ENCODE measurements around the gene PMVK. TPM values are rescaled to one million over a fixed set of nuclear protein-coding genes. Genes with fewer than 3 reads are reported as not detected.

PMVK gene
- total and polyA plus RNA-seq, 2 of the 8 experiments (the other 6 are each of a cell fraction or from before 2014, with no cell fraction given): 23.8 to 26.5 TPM

DNA sequence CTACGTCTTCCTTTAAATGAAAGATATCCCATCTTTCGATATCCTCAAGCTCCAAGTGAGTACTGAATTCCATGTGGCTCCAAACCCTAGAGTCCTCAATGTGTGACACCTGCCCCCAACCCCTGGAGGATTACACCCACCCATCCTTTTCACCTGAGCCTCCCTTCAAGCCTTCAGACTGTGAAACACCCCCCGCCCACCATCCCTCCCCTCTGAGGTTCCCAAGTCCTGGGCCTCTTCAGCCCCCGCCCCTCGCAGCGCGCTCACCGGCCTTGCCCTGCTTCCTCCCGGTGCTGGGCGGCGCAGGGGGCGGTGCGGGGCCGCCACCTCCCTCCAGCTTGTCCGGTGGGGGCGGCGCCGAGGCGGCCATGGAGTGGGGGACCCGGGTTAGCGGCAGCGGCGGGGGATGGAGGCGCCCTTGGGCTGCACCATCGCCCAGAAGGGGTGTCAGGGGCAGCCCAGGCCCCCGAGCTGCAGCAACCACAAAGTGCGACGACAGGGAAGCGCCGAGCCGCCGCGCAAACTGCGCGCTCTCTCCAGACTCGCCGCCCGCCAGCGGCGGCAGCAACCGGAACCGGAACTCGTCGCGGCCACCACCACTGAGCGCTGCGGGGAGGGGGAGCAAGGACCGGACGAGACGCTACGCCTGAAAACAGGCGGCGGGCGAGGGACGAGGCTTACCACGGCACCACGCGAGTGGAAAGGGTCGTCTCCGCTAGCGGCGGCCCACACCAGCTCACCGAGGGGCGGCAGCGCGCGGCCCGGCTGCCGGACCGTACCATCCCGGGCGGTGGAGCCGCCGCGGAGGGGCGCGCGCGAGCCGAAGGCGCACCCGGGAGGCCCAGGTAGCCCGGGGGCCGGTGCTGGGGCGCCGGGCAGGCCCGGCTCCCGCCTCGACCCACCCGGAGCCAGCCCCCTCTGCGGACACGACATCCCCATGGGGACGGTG is 25.0 kb upstream of the PMVK start, which contains the start of gene PYGO2 (continued):
- TF ChIP-seq, protein P1, sequence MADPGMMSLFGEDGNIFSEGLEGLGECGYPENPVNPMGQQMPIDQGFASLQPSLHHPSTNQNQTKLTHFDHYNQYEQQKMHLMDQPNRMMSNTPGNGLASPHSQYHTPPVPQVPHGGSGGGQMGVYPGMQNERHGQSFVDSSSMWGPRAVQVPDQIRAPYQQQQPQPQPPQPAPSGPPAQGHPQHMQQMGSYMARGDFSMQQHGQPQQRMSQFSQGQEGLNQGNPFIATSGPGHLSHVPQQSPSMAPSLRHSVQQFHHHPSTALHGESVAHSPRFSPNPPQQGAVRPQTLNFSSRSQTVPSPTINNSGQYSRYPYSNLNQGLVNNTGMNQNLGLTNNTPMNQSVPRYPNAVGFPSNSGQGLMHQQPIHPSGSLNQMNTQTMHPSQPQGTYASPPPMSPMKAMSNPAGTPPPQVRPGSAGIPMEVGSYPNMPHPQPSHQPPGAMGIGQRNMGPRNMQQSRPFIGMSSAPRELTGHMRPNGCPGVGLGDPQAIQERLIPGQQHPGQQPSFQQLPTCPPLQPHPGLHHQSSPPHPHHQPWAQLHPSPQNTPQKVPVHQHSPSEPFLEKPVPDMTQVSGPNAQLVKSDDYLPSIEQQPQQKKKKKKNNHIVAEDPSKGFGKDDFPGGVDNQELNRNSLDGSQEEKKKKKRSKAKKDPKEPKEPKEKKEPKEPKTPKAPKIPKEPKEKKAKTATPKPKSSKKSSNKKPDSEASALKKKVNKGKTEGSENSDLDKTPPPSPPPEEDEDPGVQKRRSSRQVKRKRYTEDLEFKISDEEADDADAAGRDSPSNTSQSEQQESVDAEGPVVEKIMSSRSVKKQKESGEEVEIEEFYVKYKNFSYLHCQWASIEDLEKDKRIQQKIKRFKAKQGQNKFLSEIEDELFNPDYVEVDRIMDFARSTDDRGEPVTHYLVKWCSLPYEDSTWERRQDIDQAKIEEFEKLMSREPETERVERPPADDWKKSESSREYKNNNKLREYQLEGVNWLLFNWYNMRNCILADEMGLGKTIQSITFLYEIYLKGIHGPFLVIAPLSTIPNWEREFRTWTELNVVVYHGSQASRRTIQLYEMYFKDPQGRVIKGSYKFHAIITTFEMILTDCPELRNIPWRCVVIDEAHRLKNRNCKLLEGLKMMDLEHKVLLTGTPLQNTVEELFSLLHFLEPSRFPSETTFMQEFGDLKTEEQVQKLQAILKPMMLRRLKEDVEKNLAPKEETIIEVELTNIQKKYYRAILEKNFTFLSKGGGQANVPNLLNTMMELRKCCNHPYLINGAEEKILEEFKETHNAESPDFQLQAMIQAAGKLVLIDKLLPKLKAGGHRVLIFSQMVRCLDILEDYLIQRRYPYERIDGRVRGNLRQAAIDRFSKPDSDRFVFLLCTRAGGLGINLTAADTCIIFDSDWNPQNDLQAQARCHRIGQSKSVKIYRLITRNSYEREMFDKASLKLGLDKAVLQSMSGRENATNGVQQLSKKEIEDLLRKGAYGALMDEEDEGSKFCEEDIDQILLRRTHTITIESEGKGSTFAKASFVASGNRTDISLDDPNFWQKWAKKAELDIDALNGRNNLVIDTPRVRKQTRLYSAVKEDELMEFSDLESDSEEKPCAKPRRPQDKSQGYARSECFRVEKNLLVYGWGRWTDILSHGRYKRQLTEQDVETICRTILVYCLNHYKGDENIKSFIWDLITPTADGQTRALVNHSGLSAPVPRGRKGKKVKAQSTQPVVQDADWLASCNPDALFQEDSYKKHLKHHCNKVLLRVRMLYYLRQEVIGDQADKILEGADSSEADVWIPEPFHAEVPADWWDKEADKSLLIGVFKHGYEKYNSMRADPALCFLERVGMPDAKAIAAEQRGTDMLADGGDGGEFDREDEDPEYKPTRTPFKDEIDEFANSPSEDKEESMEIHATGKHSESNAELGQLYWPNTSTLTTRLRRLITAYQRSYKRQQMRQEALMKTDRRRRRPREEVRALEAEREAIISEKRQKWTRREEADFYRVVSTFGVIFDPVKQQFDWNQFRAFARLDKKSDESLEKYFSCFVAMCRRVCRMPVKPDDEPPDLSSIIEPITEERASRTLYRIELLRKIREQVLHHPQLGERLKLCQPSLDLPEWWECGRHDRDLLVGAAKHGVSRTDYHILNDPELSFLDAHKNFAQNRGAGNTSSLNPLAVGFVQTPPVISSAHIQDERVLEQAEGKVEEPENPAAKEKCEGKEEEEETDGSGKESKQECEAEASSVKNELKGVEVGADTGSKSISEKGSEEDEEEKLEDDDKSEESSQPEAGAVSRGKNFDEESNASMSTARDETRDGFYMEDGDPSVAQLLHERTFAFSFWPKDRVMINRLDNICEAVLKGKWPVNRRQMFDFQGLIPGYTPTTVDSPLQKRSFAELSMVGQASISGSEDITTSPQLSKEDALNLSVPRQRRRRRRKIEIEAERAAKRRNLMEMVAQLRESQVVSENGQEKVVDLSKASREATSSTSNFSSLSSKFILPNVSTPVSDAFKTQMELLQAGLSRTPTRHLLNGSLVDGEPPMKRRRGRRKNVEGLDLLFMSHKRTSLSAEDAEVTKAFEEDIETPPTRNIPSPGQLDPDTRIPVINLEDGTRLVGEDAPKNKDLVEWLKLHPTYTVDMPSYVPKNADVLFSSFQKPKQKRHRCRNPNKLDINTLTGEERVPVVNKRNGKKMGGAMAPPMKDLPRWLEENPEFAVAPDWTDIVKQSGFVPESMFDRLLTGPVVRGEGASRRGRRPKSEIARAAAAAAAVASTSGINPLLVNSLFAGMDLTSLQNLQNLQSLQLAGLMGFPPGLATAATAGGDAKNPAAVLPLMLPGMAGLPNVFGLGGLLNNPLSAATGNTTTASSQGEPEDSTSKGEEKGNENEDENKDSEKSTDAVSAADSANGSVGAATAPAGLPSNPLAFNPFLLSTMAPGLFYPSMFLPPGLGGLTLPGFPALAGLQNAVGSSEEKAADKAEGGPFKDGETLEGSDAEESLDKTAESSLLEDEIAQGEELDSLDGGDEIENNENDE (IDR thresholded peaks at IDR 0.05; ENCODE audit: insufficient replicate concordance, low read length): no peak
- no peak for TF ChIP-seq KDM1A (IDR thresholded peaks at IDR 0.05; ENCODE audit: borderline replicate concordance, low read length)
- TF ChIP-seq TBP (IDR thresholded peaks at IDR 0.05; ENCODE audit: low read depth, low read length): peak; percentile 42; the same call in 1 of the 2 replicates
- TF ChIP-seq YY1 (IDR thresholded peaks at IDR 0.05; ENCODE audit: low read depth, low read length): 0 out of 2 replicates have a peak, but pooled peaks have one; percentile 19
- TF ChIP-seq BCL11A (IDR thresholded peaks at IDR 0.05; ENCODE audit: low read depth in 2 of 2, low read length in 2 of 2): no peak
- TF ChIP-seq EP300 (IDR thresholded peaks at IDR 0.05; ENCODE audit: borderline replicate concordance in 1 of 2, low read depth in 2 of 2, low read length in 2 of 2): peak in 1 of 2 experiments; percentile 77; a peak in 1 of 3 replicates
- no peak for TF ChIP-seq CBX5 (IDR thresholded peaks at IDR 0.05; ENCODE audit: low read depth, low read length)
- TF ChIP-seq RFX5 (IDR thresholded peaks at IDR 0.05; ENCODE audit: borderline replicate concordance, low read depth, low read length): no peak

All from H1 (cell line).